ENCODE results near the gene DNM3.

DNM3 gene

GRCh38 chr1:172393354-172393753, 552.1 kb downstream of the DNM3 start:
- Histone ChIP-seq H3K9ac (ENCODE audit: low read length) (no peak overlapping the region), H3K27ac (ENCODE audit: low read depth, low read length) (peak overlapping the region; percentile 33), H3K4me3 (ENCODE audit: low read length) (no peak overlapping the region), H3K36me3 (ENCODE audit: control insufficient read depth, insufficient read depth, low read length) (no peaks in the 10 kb centered on the region), H3K27me3 (ENCODE audit: control insufficient read depth, insufficient read depth, low read length) (no peaks in the 10 kb centered on the region), H3K4me1 (ENCODE audit: control insufficient read depth, insufficient read depth, low read length) (peaks cover 35% of the 10 kb centered on the region)

DNA sequence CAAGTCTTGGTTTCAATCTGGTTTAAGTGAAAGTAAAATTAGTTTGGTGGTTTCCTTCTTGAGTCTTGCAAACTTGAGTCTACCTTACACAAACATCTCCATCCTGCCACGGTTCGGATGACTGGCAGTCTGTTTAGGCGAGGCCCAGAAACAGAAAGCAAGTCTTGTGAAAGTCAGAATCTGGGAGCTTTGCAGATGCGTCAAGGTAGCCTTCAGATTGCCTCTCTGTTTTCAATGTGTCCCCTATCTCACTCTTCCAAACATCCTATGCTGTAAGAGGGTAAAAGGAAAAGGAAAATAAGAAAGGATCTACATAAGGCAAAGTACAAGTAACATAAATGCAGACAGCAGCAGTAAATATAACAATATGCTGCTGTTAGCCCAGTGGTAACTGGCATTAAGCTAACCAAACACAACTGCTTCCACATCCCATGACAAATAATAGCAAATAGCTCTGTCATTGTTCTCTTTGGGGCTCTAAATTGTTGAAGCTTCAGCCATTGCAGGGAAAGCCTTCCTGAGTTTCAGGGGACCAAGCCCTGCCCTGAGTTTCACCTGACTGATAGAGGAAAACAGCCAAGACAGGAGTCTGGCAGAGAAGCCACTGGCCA, 552.9 kb downstream of the DNM3 start:
- Histone ChIP-seq H3K27me3 (ENCODE audit: control insufficient read depth, insufficient read depth, low read length) (no peaks in the 10 kb centered on the region), H3K4me3 (ENCODE audit: low read length) (peak overlapping the region; percentile 14), H3K27ac (ENCODE audit: low read depth, low read length) (peak overlapping the region; percentile 58), H3K9ac (ENCODE audit: low read length) (no peak overlapping the region), H3K36me3 (ENCODE audit: control insufficient read depth, insufficient read depth, low read length) (no peaks in the 10 kb centered on the region), H3K4me1 (ENCODE audit: control insufficient read depth, insufficient read depth, low read length) (peaks cover 41% of the 10 kb centered on the region)

- no peaks in the 10 kb centered on the region for H3K27me3 ChIP-seq (ENCODE audit: control insufficient read depth, insufficient read depth, low read length)
- no peak overlapping the region for H3K27ac ChIP-seq (ENCODE audit: low read depth, low read length)
- no peaks in the 10 kb centered on the region for H3K36me3 ChIP-seq (ENCODE audit: control insufficient read depth, insufficient read depth, low read length)
- H3K4me1 ChIP-seq (ENCODE audit: control insufficient read depth, insufficient read depth, low read length), result peaks cover 43% of the 10 kb centered on the region
- no peak overlapping the region for H3K4me3 ChIP-seq (ENCODE audit: low read length)
- H3K9ac ChIP-seq (ENCODE audit: low read length), result no peak overlapping the region
These were observed 553.5 kb downstream of the DNM3 start for GRCh38 chr1:172394811-172395210.

DNA sequence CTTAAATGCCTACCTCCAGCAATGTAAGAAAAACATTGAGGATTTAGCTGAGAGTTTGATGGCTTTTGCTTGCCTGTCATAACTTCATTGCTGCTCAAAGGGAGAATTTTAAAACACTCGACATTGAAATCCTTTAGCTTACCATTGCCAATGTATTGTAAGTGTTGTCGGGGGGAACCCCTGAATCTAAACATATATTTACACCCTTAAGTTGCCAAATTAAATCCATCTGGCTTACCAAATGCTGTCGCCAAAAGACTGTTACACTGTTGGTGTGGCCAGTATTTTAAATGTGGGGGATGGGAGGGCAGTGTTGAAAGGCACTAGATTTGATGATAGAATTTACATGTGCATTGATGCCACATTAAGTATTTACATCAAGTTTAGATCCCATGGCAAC, 554.3 kb downstream of the DNM3 start:
- no peaks in the 10 kb centered on the region for H3K27me3 ChIP-seq (ENCODE audit: control insufficient read depth, insufficient read depth, low read length)
- no peak overlapping the region for H3K27ac ChIP-seq (ENCODE audit: low read depth, low read length)
- H3K4me3 ChIP-seq (ENCODE audit: low read length), result no peak overlapping the region
- H3K9ac ChIP-seq (ENCODE audit: low read length), result no peak overlapping the region
- H3K36me3 ChIP-seq (ENCODE audit: control insufficient read depth, insufficient read depth, low read length), result no peaks in the 10 kb centered on the region
- peaks cover 47% of the 10 kb centered on the region for H3K4me1 ChIP-seq (ENCODE audit: control insufficient read depth, insufficient read depth, low read length)

DNA sequence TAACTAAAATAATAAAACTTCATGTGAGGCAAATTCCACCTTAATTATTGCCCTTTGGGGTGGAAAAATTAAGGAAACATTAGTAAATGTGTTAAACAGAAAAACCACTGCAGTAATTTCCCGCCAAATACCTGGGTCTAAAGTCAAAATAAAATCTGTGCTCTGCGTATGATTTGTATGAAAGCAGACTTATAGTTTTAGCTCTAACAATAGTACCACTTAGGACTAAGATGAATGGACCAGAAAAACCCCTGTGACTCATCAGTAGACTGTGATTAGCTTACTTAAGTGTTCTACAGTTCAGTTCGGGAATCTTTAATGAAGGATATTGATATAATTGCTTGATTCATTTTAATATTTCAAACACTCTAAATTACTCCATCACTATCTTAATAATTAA, 555.9 kb downstream of the DNM3 start:
- H3K36me3 ChIP-seq (ENCODE audit: control insufficient read depth, insufficient read depth, low read length), result no peaks in the 10 kb centered on the region
- no peaks in the 10 kb centered on the region for H3K27me3 ChIP-seq (ENCODE audit: control insufficient read depth, insufficient read depth, low read length)
- no peak overlapping the region for H3K4me3 ChIP-seq (ENCODE audit: low read length)
- peaks cover 47% of the 10 kb centered on the region for H3K4me1 ChIP-seq (ENCODE audit: control insufficient read depth, insufficient read depth, low read length)
- no peak overlapping the region for H3K27ac ChIP-seq (ENCODE audit: low read depth, low read length)
- H3K9ac ChIP-seq (ENCODE audit: low read length), result no peak overlapping the region

DNA sequence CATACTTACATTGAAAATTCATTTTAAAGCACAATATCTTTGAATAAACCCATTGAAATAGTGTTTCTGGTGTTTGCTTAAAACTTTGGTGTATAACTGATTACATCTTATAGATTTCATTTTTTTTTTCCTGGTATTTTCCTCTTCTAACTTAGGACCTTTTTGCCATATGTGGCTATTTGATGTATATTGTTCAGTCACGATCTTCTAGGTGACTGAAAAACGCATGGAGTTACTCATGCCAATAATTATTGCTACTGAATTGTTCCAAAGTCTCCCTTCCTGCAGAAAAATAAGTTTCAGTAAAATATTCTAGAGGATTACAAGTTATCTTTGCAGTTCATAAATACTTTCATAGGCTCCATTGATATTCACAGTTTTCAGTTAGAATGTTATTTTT, 556.3 kb downstream of the DNM3 start:
- no peaks in the 10 kb centered on the region for H3K27me3 ChIP-seq (ENCODE audit: control insufficient read depth, insufficient read depth, low read length)
- H3K9ac ChIP-seq (ENCODE audit: low read length), result no peak overlapping the region
- H3K4me1 ChIP-seq (ENCODE audit: control insufficient read depth, insufficient read depth, low read length), result peaks cover 47% of the 10 kb centered on the region
- no peaks in the 10 kb centered on the region for H3K36me3 ChIP-seq (ENCODE audit: control insufficient read depth, insufficient read depth, low read length)
- H3K27ac ChIP-seq (ENCODE audit: low read depth, low read length), result peak overlapping the region; percentile 74
- H3K4me3 ChIP-seq (ENCODE audit: low read length), result no peak overlapping the region

DNA sequence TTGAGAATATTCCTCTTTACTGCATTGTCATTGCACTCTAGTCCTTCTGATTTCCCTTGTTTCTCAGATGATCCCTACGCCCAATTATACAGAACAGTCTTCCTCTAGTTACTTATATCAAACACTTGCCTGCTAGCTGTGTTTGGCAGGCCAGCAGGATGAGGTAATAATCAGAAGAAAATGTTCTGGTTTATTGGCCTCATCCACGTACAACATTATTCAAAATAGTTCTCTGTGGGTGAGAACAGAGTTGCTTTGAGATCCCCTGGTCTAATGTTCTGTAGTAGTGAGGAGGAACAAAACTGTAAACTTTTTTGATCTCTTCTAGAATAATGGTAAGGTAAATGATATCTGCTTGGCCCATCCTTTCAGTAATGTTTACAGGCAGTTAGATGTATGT, 556.9 kb downstream of the DNM3 start:
- Histone ChIP-seq H3K4me1 (ENCODE audit: control insufficient read depth, insufficient read depth, low read length) (peaks cover 45% of the 10 kb centered on the region), H3K27me3 (ENCODE audit: control insufficient read depth, insufficient read depth, low read length) (no peaks in the 10 kb centered on the region), H3K27ac (ENCODE audit: low read depth, low read length) (peak overlapping the region; percentile 74)

GRCh38 chr1:172398970-172399755, 557.9 kb downstream of the DNM3 start:
- H3K4me1 ChIP-seq (ENCODE audit: control insufficient read depth, insufficient read depth, low read length), result peaks cover 36% of the 10 kb centered on the region
- H3K9ac ChIP-seq (ENCODE audit: low read length), result no peak overlapping the region
- H3K4me3 ChIP-seq (ENCODE audit: low read length), result no peak overlapping the region
- peak overlapping the region; percentile 84 for H3K27ac ChIP-seq (ENCODE audit: low read depth, low read length)
- no peaks in the 10 kb centered on the region for H3K27me3 ChIP-seq (ENCODE audit: control insufficient read depth, insufficient read depth, low read length)
- no peaks in the 10 kb centered on the region for H3K36me3 ChIP-seq (ENCODE audit: control insufficient read depth, insufficient read depth, low read length)

More for the DNA sequence above, 556.9 kb downstream of the DNM3 start:
- H3K9ac ChIP-seq (ENCODE audit: low read length), result peak overlapping the region; percentile 17
- no peaks in the 10 kb centered on the region for H3K36me3 ChIP-seq (ENCODE audit: control insufficient read depth, insufficient read depth, low read length)
- no peak overlapping the region for H3K4me3 ChIP-seq (ENCODE audit: low read length)

DNA sequence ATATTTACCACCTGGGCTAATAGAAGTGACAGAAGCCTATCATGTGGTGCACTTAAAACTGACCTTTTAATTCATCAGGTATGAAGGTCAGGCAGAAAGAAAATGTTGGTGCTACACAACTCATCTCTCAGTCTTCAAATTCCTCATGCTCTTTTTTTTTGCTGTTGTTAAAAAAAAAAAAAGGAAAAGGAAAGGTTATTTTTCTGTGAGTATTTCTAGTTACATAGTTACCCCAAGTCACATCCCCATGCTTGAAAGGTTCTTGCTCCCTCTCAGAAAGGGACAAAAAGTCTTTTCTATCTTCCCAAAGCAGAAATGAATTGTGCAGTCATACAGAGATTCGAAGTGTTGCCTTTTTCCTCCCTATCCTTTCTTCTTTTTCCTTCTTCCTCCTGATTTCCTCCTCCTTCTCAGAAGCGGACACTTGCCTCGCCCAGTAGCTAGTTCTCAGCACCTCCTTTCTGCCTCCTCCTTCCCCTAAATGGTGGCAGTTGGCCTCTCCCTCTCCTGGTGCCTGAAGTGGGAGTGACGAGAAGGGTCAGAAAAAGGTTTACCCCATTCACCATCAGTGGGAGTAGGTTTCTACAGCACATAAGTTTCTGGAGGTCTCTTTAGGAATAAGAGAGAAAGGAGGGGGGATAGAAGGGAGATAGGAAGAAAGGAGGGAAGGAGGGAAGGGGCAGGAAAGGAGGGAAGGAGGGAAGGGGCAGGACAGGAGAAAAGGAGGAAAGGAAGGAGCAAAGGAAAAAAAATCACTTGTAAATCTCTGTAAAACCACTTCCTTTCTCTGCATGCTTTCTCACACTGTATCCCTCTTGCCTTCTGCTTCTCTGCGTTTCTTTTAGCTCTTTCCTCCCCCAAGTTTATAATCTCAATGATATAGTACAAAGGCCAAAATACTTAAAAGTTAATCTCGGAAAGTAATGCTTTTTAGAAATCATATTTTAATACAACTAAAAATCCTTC, 558.7 kb downstream of the DNM3 start:
- Histone ChIP-seq H3K27me3 (ENCODE audit: control insufficient read depth, insufficient read depth, low read length) (no peaks in the 10 kb centered on the region), H3K9ac (ENCODE audit: low read length) (no peak overlapping the region), H3K27ac (ENCODE audit: low read depth, low read length) (peak overlapping the region; percentile 84), H3K4me1 (ENCODE audit: control insufficient read depth, insufficient read depth, low read length) (peaks cover 30% of the 10 kb centered on the region), H3K36me3 (ENCODE audit: control insufficient read depth, insufficient read depth, low read length) (no peaks in the 10 kb centered on the region), H3K4me3 (ENCODE audit: low read length) (no peak overlapping the region)

DNA sequence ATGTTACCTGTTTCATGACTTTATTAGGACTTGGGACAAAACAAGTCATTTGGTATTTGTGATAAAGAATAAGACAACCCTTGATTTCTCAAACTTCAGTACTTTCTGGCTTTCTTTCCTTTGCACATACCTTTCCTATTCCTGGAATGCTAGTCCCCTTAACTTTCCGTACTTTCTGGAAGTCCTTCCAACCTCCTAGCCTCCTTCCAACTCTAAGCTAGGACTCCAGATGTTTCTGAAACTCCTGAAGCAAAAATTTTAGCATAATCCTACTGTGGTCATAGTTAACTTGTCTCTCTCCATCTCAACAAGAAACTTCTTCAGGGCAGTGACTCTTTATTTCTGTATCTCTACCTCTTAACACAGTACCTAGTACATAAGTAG, 559.4 kb downstream of the DNM3 start:
- no peaks in the 10 kb centered on the region for H3K27me3 ChIP-seq (ENCODE audit: control insufficient read depth, insufficient read depth, low read length)
- H3K4me1 ChIP-seq (ENCODE audit: control insufficient read depth, insufficient read depth, low read length), result peaks cover 30% of the 10 kb centered on the region
- H3K36me3 ChIP-seq (ENCODE audit: control insufficient read depth, insufficient read depth, low read length), result no peaks in the 10 kb centered on the region
- H3K9ac ChIP-seq (ENCODE audit: low read length), result no peak overlapping the region
- H3K27ac ChIP-seq (ENCODE audit: low read depth, low read length), result peak overlapping the region; percentile 84
- H3K4me3 ChIP-seq (ENCODE audit: low read length), result no peak overlapping the region

DNA sequence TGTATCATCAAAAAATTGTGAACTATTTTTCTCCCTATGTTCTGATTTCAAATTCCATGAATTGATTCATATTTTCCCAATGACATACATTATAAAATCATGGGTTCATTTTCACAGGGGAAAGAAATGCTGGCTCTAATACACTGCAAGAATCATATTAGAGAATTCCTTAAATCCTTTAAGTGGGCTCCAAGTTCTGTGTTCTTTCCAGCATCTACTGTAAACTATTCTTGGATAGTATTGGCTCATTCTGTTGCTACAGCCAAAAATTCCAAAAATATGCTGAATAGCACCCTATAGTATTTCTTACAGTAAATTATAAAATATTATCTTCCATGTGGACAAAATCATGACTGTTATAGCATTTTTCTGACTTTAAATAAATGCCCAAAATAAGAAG, 560.2 kb downstream of the DNM3 start:
- Histone ChIP-seq H3K4me3 (ENCODE audit: low read length) (no peak overlapping the region), H3K4me1 (ENCODE audit: control insufficient read depth, insufficient read depth, low read length) (peaks cover 30% of the 10 kb centered on the region), H3K27me3 (ENCODE audit: control insufficient read depth, insufficient read depth, low read length) (no peaks in the 10 kb centered on the region), H3K27ac (ENCODE audit: low read depth, low read length) (peak overlapping the region; percentile 84), H3K36me3 (ENCODE audit: control insufficient read depth, insufficient read depth, low read length) (no peaks in the 10 kb centered on the region), H3K9ac (ENCODE audit: low read length) (no peak overlapping the region)

DNA sequence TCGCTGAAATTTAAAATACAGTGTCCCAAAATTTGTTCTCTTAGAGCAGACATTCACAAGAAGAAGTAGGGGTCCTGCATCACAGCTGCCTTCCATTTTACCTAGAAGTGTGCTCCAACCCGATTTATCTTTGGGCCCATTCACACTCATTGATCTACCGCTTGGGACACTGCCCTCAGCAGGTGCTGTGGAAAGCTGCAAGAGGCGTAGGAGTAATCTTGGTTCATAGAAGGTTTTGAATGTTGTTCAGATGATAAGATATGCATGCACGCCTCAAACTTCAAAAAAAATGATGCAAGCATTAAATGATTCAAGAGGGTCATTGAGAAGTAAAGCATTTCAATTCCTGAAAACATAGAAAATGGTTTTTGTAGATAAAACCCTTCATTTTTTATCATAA, 560.6 kb downstream of the DNM3 start:
- peaks cover 28% of the 10 kb centered on the region for H3K4me1 ChIP-seq (ENCODE audit: control insufficient read depth, insufficient read depth, low read length)
- no peak overlapping the region for H3K27ac ChIP-seq (ENCODE audit: low read depth, low read length)
- no peak overlapping the region for H3K9ac ChIP-seq (ENCODE audit: low read length)

More for the DNA sequence above, 560.6 kb downstream of the DNM3 start:
- H3K4me3 ChIP-seq (ENCODE audit: low read length), result no peak overlapping the region
- H3K36me3 ChIP-seq (ENCODE audit: control insufficient read depth, insufficient read depth, low read length), result no peaks in the 10 kb centered on the region
- no peaks in the 10 kb centered on the region for H3K27me3 ChIP-seq (ENCODE audit: control insufficient read depth, insufficient read depth, low read length)
